PC-9 (cell line): ENCODE results near the gene PLVAP.

Source experiments
- CTCF ChIP-seq: fragments of 200-600 bp; sonication (generic); conservative IDR thresholded peaks from 2 replicates; pipeline ENCODE4 v1.6.1; 2017; ENCODE audit warnings: mixed run types, antibody characterized with exemption, mild to moderate bottlenecking, moderate library complexity
- EZH2 ChIP-seq: fragments of 200-600 bp; sonication (generic); IDR thresholded peaks from 2 replicates; pipeline ENCODE4 v1.8.0; 2017; ENCODE audit warnings: antibody characterized with exemption, low read depth

DNA sequence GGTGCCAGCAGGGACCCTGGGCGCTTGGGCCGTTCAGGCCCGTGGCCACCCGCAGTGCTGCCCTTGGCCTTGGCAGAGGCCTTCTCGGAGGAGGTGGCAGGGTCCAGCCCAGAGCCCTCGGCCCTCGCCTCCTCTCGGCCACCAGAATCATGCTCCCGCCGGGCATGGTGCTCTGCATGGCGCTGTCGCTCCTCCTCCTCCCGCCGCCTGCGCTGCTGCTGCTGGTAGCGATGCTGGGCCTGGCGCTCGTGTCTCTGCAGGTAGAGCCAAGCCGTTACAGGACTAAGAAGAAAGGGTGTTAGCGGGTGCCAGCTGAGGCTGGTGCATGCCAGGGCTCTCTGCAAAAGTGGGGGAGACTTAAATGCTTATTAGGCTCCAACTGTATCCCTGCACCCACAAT, 52.0 kb downstream of the PLVAP start:
- TF ChIP-seq CTCF (no peak), EZH2 (no peak)
